GM18868 (cell line): ENCODE measurements around the gene PSMD4.

Experiments
- ATAC-seq: cut with Tn5 transposase; IDR thresholded peaks from one replicate; pipeline ENCODE4 v1.9.1; 2021; ENCODE audit warnings: mild to moderate bottlenecking, moderate library complexity; ENCODE audit not compliant: unreplicated experiment

PSMD4 gene

GRCh38 chr1:151293093-151293492 lies 38.6 kb downstream of the PSMD4 start:
- no peak for ATAC-seq

DNA sequence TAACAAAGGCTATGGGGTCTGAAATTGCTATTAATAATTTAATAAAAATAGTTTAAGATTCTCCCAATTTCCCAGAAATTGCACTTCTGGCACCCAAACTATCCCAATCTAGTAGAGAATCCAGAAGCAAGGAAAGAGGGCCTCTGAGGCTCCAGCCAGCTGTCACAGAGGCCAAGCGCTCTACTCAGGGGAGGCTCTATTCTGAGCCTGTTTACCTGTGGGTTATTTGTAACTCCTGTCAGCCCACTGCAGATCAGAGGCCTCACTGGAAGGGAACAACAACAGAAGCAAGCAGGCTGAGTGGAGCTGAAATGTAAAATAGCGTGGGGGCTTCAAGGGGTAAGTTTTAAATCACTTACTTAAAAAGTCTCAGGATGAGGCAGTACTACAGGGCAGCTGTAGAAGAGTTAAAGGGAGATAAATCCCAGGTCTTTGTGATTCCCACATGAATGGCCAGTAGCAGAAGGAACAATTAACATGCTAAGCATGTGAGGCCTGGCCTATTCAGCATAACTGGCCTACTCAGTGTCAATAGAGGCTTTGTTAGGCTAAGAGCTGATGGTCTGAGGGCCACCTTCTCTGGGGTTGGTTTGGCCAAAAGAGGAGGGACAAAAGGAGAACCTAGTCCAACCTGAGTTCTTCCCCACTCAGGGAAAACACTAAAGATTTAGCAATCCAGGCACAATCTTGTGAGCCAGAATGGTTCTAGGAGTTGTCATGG lies 40.4 kb downstream of the PSMD4 start:
- no peak for ATAC-seq

DNA sequence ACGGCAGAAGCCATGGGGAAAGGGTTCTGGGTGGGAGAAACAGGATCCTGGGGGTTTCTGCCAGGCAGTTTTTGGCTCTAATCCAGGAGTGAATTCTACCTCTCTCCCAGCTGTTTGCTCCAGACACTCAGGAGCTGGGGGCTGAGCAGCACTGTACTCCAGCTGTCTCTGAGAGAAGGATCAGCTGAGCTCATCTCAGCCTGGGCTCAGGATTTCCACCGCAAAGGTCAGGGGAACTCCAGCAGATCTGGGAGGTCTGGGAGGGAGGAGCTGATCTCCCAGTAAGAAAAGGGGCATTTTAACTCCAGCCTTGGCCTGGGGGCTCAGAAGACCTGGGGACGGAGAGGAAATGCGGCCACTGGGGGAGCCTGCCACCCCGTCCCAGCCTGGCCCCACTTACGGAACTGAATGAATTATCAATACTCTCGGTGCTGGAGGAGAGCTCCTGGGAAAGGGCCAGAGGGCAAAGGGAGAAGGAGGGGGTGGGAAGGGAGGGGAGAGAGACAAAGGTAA lies 55.3 kb downstream of the PSMD4 start:
- no peak for ATAC-seq

DNA sequence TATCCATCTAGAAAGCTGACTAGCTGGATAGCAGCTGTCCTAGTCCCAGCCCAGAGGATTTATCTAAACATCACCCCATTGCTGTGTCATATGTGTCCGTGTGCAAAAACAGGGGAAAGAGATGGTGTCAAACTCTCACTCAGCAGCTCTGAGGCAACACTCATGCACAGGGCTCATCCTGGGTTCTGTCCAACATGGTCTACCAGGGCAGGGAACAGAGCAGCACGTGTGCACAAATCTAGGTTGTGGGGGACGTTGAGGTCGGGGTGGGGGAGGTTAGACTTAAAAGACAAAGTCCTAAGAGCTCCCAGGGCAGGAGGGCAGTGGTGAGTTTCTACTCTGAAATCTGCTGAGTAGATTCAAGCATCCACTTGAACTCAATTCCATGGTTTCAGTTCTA lies 56.5 kb downstream of the PSMD4 start:
- no peak for ATAC-seq

- ATAC-seq, result no peak
Observed at GRCh38 chr1:151311589-151312331, 57.2 kb downstream of the PSMD4 start.

- ATAC-seq, result no peak
Observed at GRCh38 chr1:151312411-151312810, 57.9 kb downstream of the PSMD4 start.

GRCh38 chr1:151312826-151313225 lies 58.3 kb downstream of the PSMD4 start:
- ATAC-seq, result no peak

DNA sequence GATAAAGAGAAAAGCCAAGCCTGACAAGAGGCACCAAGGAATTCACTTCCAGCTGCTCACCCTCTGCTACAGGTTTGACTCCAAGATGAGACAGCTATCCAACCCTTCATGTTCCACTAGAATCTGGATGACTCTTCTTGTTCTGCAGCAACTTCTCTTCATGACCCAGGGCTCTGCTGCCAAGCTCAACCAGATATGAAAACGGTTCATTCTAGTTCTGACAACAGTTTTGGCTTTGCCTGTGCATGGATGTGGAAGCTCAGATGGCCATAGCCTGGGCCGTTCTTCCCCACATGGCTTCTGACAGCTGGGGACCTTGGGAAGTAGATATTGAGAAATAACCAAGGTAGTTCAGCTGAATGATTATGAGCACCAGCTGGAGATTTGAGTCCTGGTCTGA lies 59.0 kb downstream of the PSMD4 start:
- ATAC-seq, result no peak

DNA sequence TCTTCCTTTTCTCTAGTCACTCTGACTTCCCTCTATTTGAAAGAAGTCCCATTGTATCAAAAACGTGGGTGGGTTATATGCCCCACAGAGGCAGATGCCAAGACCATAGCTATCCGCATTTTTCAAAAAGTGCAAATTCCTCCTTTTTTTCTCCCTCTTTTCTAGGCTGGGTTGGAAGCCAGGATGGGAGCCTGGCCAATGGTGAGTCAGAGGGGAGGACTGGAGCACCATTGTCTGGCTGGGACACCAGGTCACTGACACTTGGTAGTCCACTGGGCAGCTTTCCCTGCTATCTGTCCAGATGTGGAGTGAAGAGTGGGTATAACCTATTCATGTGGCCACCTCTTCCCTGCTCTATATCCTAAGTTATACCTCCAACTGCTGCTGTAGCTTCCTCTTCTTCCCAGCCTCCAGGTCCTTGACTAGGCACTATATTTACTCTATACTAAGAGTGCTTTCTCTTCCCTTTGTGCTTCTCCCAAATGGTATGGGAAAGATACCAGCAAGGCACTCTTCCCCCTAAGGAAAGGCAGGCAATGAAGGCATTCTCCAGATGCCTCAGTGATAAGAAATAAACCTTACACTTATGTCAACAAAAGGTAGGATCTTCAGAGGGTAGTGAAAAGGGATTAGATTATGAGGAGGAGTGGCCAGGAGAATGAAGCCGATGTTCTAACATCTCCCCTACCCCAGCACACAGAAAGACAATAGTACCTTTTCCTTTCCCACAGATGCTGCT lies 59.8 kb downstream of the PSMD4 start:
- no peak for ATAC-seq

DNA sequence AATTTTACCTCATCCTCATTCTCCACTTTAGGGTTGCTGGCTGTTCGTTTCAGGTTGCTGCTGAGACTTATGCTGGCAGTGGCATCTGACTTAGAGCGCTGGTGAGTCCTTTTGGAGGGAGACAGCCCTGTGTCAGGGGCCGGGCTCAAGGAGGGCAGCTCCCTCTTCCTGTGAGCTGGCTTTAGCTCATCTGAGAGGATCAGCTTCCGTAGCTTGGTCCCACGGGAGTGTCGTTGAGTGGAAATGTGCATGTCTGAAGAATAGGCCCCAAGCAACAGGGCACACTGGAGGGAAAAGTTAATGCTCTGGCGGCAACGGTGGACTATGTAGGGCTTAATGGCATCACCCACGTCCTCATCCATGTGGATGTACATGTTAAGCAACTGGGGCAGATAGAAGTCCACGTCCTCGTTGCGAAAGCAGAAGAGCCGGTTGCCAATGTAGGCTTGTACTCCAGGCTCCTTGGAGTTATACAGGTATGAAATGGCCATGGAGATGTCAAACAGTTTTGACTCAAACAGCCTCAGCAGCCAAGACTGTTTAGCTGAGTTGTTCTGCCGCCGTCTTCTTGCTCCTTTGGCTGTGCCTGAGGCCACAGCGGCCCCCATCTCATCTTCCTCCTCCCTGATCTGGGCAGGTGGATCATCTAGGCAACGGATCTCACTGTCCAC lies 61.2 kb downstream of the PSMD4 start:
- ATAC-seq, result no peak
